ENCODE data around the gene SMIM24. TPM values are rescaled to one million over a fixed set of nuclear protein-coding genes. Genes with fewer than 3 reads are reported as not detected.

The SMIM24 gene
- total RNA-seq, 2 experiments from 2014 or later: 1.6 to 3.8 TPM

- no peak for TF ChIP-seq CTCF (IDR thresholded peaks at IDR 0.05)
- ChIA-PET CTCF (no interaction called here), POLR2A (interaction anchor here (0.7 to 0.8 kb wide), 2 partner anchors 9 to 10 kb away, joined by 3 read pairs; no protein-coding TSS in a partner anchor)
- intact Hi-C loops (cut with micrococcal nuclease): no loop called here
- H3K4me1 Mint-ChIP-seq (ENCODE audit: low read depth): peaks cover 12% of the 10 kb centered on the region
- H3K4me3 Mint-ChIP-seq: no peak overlapping the region
- H3K36me3 Mint-ChIP-seq (ENCODE audit: low read depth): no peaks in the 10 kb centered on the region
- ATAC-seq: no peak
- no peaks in the 10 kb centered on the region for H3K27me3 Mint-ChIP-seq
- DNase-seq: no peak
- H3K27ac Mint-ChIP-seq: no peak overlapping the region
- H3K9me3 Mint-ChIP-seq: no peaks in the 10 kb centered on the region
These were observed 42.4 kb upstream of the SMIM24 start for GRCh38 chr19:3522421-3523360.

GRCh38 chr19:3521104-3521445, 40.8 kb upstream of the SMIM24 start:
- ChIA-PET CTCF (no interaction called here), POLR2A (no interaction called here)
- intact Hi-C loops (cut with micrococcal nuclease): no loop called here
- no peaks in the 10 kb centered on the region for H3K27me3 Mint-ChIP-seq
- no peak overlapping the region for H3K27ac Mint-ChIP-seq
- H3K4me3 Mint-ChIP-seq: no peak overlapping the region
- H3K4me1 Mint-ChIP-seq (ENCODE audit: low read depth): peaks cover 22% of the 10 kb centered on the region
- H3K9me3 Mint-ChIP-seq: no peaks in the 10 kb centered on the region
- no peaks in the 10 kb centered on the region for H3K36me3 Mint-ChIP-seq (ENCODE audit: low read depth)
- DNase-seq (no peak), ATAC-seq (no peak)
- no peak for TF ChIP-seq CTCF (IDR thresholded peaks at IDR 0.05)

DNA sequence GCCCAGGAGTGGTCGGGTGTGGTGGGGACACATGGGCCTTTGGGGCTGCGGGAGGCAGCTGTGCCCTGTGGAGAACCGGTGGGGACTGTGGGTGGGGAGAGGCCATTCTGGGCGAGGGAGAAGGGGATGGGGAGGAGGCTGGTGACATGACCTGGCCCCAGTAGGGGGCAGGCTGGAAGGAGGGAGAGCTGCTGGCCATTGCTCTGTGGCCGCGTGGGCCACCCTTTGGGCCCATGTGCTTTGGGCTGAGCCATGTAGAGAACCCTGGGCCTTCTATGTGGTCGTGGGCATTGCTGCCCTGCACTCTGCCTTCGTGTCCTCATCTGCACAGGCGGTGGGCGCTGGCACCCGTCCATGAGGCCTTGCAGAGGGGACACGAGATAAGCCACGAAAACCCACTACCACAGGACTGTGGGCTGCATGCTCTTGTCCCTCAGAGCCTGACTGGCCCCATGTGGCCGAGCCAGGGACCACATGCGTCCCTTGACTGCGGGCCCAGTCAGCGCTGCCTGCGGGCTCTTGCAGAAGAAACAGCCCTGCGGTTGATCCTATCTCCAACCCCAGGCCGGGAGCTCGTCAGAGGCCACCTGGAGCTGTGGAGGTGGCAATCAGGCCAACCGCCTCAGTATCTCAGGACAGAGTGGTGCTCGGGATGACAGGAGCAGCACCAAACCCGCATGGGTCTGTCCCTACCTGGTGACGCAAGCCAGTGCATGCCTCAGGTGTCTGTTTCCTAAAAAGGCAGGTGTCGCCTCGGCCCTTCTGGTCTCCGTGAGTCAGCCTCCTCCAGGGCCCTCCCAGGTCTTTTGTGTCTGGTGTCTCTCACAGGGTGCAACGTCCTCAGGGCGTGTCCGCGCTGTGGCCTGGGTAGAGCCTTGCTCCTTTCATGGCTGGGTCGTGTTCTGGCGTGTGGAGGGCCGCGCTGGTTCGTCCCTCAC, 40.1 kb upstream of the SMIM24 start:
- intact Hi-C loops (cut with micrococcal nuclease): no loop called here
- ATAC-seq (no peak), DNase-seq (no peak)
- Mint-ChIP-seq H3K36me3 (ENCODE audit: low read depth) (no peaks in the 10 kb centered on the region), H3K9me3 (no peaks in the 10 kb centered on the region), H3K4me1 (ENCODE audit: low read depth) (peaks cover 28% of the 10 kb centered on the region), H3K27ac (no peak overlapping the region), H3K4me3 (no peak overlapping the region), H3K27me3 (no peaks in the 10 kb centered on the region)
- POLR2A ChIA-PET: no interaction called here
- TF ChIP-seq CTCF (IDR thresholded peaks at IDR 0.05): no peak
- CTCF ChIA-PET: no interaction called here

DNA sequence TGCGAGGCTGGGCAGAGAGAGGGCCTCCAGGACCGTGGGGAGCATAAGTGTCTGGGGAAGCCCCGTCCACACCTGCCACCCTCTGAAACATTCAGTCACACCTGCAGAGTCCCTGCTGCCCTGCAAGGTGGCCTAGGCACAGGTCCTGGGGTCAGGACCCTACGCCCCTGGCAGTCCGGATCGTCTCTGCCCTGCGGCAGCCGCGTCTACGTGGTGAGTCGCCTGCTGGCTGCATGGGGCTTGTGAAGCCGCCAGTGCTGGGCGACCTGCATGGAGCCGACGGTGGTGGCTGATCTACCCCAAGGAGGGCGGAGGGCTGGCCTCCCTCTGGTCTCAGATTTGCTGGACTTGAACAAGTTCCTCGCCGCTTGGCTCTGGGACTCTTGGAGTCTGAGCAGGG, 38.8 kb upstream of the SMIM24 start:
- no peak for ATAC-seq
- POLR2A ChIA-PET: no interaction called here
- no peak for DNase-seq
- Mint-ChIP-seq H3K9me3 (no peaks in the 10 kb centered on the region), H3K27ac (no peak overlapping the region), H3K27me3 (no peaks in the 10 kb centered on the region), H3K4me1 (ENCODE audit: low read depth) (peaks cover 32% of the 10 kb centered on the region), H3K36me3 (ENCODE audit: low read depth) (no peaks in the 10 kb centered on the region), H3K4me3 (no peak overlapping the region)
- intact Hi-C loops (cut with micrococcal nuclease): no loop called here
- no peak for TF ChIP-seq CTCF (IDR thresholded peaks at IDR 0.05)
- CTCF ChIA-PET: no interaction called here

Measured in activated CD8-positive, alpha-beta T cell treated with anti-CD3 and anti-CD28 coated beads for 36 hours (primary cell).